Testis (tissue), 3 donors: Measurements from ENCODE around the gene CEP68. TPM values are rescaled to one million over a fixed set of nuclear protein-coding genes. Genes with fewer than 3 reads are reported as not detected.

ENCODE experiments used
- DNase-seq: peaks from one replicate; pipeline ENCODE4 v3.0.0-alpha.2; 2019
- H3K27ac ChIP-seq, 2 donors: fragments of 200-600 bp; sonication (generic); one replicate each; pipeline ENCODE4 v1.5.1; 2019
- H3K27me3 ChIP-seq: fragments of 200-600 bp; sonication (generic); one replicate; pipeline ENCODE4 v1.5.1; 2019
- H3K36me3 ChIP-seq: fragments of 200-600 bp; sonication (generic); one replicate; pipeline ENCODE4 v1.5.1; 2017; ENCODE audit warnings: low read depth; ENCODE audit errors: missing control alignments
- H3K4me1 ChIP-seq: fragments of 200-600 bp; sonication (generic); one replicate; pipeline ENCODE4 v1.5.1; 2019
- H3K4me3 ChIP-seq, 2 donors: fragments of 200-600 bp; sonication (generic); one replicate each; pipeline ENCODE4 v1.5.1; 2017 to 2019
- H3K9me3 ChIP-seq: fragments of 200-600 bp; sonication (generic); one replicate; pipeline ENCODE4 v1.5.1; 2017
- POLR2A ChIP-seq: fragments of 450-650 bp; IDR thresholded peaks from one replicate; pipeline ENCODE4 v1.6.1; 2017; ENCODE audit warnings: antibody characterized with exemption, mild to moderate bottlenecking, moderate library complexity
- WGBS, 2 donors: methylation state at CpG; one replicate each; pipeline ENCODE4 v1.1.5; 2018; 5-methylcytosine and 5-hydroxymethylcytosine counted together
- intact Hi-C: fragments of 100-400 bp; cut with DNase I; formaldehyde crosslinking; loops from one replicate; pipeline ENCODE4 v1.15.1; 2023; ENCODE audit warnings: low total_unique reads
- polyA plus RNA-seq: library from polyadenylated mRNA; stranded (reverse); fragments of 350-450 nt; fragmentation: Illumina TruSeq; extraction: RNeasy Lipid Tissue Mini Kit (QIAGEN cat#74804); gene quantifications from one replicate; pipeline ENCODE4 v1.2.3, GENCODE V29; 2014; ENCODE audit warnings: low read depth, low replicate concordance; ENCODE audit not compliant: insufficient read depth
- total RNA-seq, 2 donors: library from RNA; depleted of rRNA; stranded (reverse); fragments of >200 nt; gene quantifications; one replicate each; pipeline ENCODE4 v1.2.3, GENCODE V29; 2016
- TF ChIP-seq, protein P1 (sequence below), 3 experiments: fragments of 450-650 bp in 2 of 3; fragments of 200-600 bp in 1 of 3; sonication (generic) in 1 of 3; IDR thresholded peaks; one replicate each; pipeline ENCODE4 v1.5.1; 2016 to 2019; ENCODE audit warnings: antibody characterized with exemption in 3 of 3, mild to moderate bottlenecking in 2 of 3, moderate library complexity in 1 of 3

The CEP68 gene
- total and polyA plus RNA-seq, 3 donors from 2014 or later, result 13.3 to 28.2 (median 25.9) TPM

DNA sequence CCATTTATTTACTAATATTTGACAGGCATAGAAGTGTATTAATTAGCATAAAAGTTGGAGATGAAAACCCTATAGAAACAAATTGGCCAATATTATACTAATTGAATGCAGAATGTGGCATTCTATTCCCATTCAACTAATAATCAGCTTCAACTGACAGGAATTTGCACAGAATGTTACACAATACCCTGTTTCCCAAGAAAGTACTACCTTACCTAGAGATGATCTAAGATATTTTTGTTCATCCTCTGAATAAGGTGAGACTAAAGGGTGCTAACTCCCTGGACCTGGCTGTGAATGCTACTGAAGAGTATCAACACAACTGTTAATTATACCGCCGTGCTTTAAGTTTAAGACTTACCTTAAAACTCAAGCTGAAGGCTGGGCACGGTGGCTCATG is 28.9 kb downstream of the CEP68 start:
- TF ChIP-seq, protein P1, sequence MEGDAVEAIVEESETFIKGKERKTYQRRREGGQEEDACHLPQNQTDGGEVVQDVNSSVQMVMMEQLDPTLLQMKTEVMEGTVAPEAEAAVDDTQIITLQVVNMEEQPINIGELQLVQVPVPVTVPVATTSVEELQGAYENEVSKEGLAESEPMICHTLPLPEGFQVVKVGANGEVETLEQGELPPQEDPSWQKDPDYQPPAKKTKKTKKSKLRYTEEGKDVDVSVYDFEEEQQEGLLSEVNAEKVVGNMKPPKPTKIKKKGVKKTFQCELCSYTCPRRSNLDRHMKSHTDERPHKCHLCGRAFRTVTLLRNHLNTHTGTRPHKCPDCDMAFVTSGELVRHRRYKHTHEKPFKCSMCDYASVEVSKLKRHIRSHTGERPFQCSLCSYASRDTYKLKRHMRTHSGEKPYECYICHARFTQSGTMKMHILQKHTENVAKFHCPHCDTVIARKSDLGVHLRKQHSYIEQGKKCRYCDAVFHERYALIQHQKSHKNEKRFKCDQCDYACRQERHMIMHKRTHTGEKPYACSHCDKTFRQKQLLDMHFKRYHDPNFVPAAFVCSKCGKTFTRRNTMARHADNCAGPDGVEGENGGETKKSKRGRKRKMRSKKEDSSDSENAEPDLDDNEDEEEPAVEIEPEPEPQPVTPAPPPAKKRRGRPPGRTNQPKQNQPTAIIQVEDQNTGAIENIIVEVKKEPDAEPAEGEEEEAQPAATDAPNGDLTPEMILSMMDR (IDR thresholded peaks at IDR 0.05), result no peak
- TF ChIP-seq POLR2A, result no peak
- intact Hi-C loops, result no loop called here
- Histone ChIP-seq H3K36me3 (no peaks in the 10 kb centered on the region), H3K27me3 (no peaks in the 10 kb centered on the region), H3K9me3 (no peaks in the 10 kb centered on the region), H3K27ac (no peak overlapping the region), H3K4me3 (no peak overlapping the region), H3K4me1 (peaks cover 7% of the 10 kb centered on the region)
- DNase-seq, result no peak
- WGBS, 2 donors, result 93 to 95% methylated on average over 3 of the region's 3 CpGs

DNA sequence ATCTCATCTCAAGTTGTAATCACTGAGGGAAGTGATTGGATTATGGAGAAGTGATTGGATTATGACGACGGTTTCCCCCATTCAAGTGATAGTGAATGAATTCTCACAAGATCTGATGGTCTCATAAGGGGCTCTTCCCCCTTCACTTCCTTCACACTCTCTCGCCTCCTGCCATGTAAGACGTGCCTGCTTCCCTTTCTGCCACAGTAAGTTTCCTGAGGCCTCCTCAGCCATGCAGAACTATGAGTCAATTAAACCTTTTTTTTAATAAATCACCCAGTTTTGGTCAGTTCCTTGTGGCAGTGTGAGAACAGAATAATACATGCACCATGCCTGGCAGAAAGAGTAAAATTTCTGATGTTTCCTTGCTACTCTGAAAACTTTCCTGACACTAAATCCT is 36.6 kb downstream of the CEP68 start:
- Histone ChIP-seq H3K36me3 (no peaks in the 10 kb centered on the region), H3K9me3 (no peaks in the 10 kb centered on the region), H3K27me3 (no peaks in the 10 kb centered on the region), H3K4me1 (peaks cover 7% of the 10 kb centered on the region), H3K27ac (no peak overlapping the region), H3K4me3 (no peak overlapping the region)
- intact Hi-C loops, result no loop called here
- 90 to 94% methylated on average over 4 of the region's 4 CpGs for WGBS, 2 donors
- DNase-seq, result no peak
- TF ChIP-seq, protein P1 (IDR thresholded peaks at IDR 0.05), result no peak
- TF ChIP-seq POLR2A, result no peak

DNA sequence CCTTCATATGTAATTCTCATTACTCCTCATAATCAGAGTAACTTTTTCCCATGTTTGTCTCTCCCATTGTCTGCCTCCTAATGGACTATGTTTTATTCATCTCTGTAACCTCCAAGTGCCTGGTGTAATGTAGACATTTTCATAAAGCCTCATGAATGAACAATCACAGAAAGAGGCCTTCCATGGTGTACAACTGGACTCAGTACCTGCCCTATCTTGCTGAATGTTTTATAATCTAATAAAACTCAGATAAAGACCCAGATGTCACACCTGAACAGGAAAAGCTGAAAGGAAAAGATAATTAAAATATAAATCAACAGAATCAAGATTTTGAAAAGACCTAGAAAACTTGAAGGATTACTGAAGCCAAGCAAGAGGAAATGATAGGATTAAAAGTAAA is 37.0 kb downstream of the CEP68 start:
- Histone ChIP-seq H3K9me3 (no peaks in the 10 kb centered on the region), H3K4me3 (no peak overlapping the region), H3K36me3 (no peaks in the 10 kb centered on the region), H3K4me1 (peaks cover 4% of the 10 kb centered on the region), H3K27ac (no peak overlapping the region), H3K27me3 (no peaks in the 10 kb centered on the region)
- no peak for DNase-seq
- TF ChIP-seq POLR2A, result no peak
- TF ChIP-seq, protein P1 (IDR thresholded peaks at IDR 0.05), result no peak
- intact Hi-C loops, result no loop called here

DNA sequence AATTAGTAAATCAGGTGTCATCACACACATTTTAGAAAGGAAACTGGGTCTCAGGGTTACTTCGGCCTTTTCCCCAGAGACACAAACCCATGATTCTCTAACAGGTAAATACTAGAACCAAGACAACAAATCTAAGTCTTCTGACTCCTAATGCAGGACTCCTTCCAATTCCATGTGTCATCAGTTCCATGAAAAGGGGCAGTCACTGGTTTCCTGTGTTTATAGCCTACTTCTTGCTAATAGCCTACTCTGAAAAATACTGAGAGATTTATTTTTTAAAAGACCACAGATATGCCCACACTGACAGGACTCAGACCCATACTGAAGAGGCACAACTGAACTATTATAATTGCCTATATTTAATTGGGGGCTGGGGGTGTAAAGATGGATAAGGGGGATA is 40.7 kb downstream of the CEP68 start:
- no peaks in the 10 kb centered on the region for H3K36me3 ChIP-seq
- H3K9me3 ChIP-seq, result no peaks in the 10 kb centered on the region
- H3K27ac ChIP-seq, result no peak overlapping the region
- H3K27me3 ChIP-seq, result no peaks in the 10 kb centered on the region
- intact Hi-C loops, result no loop called here
- WGBS, 2 donors, result 96 to 97% methylated on average over 1 of the region's 1 CpG
- H3K4me1 ChIP-seq, result peaks cover 10% of the 10 kb centered on the region
- H3K4me3 ChIP-seq, result no peak overlapping the region
- no peak for DNase-seq
- no peak for TF ChIP-seq POLR2A
- TF ChIP-seq, protein P1 (IDR thresholded peaks at IDR 0.05), result no peak

DNA sequence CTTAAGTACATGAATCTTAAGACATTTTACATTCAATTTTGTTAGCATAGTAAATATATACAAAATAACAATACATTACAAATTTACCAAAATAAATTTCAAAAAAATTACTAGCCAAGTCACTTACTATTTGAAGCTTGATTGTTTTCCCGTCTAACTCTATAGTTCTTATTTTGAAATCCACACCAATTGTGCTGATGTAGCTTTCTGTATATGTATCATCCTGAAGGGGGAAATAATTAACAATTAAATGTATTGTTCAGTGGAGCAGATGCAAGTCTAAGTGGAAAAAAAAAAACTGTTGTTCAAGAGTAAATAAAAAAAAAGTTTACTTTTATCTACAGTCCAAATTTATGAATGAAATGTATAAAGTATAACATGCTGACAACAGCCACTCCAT is 41.6 kb downstream of the CEP68 start:
- Histone ChIP-seq H3K36me3 (no peaks in the 10 kb centered on the region), H3K4me3 (no peak overlapping the region), H3K27ac (no peak overlapping the region), H3K27me3 (no peaks in the 10 kb centered on the region), H3K4me1 (peaks cover 16% of the 10 kb centered on the region), H3K9me3 (no peaks in the 10 kb centered on the region)
- DNase-seq, result no peak
- no peak for TF ChIP-seq POLR2A
- TF ChIP-seq, protein P1 (IDR thresholded peaks at IDR 0.05), result no peak
- intact Hi-C loops, result no loop called here
- 52 to 55% methylated on average over 1 of the region's 1 CpG for WGBS, 2 donors
